Measurements from ENCODE around the gene NNMT. TPM values are rescaled to one million over a fixed set of nuclear protein-coding genes. Genes with fewer than 3 reads are reported as not detected.

The NNMT gene
- total and polyA plus RNA-seq, 2 donors (not counting 3 experiments of a cell fraction or from before 2014, with no cell fraction given): 330 to 454 TPM

DNA sequence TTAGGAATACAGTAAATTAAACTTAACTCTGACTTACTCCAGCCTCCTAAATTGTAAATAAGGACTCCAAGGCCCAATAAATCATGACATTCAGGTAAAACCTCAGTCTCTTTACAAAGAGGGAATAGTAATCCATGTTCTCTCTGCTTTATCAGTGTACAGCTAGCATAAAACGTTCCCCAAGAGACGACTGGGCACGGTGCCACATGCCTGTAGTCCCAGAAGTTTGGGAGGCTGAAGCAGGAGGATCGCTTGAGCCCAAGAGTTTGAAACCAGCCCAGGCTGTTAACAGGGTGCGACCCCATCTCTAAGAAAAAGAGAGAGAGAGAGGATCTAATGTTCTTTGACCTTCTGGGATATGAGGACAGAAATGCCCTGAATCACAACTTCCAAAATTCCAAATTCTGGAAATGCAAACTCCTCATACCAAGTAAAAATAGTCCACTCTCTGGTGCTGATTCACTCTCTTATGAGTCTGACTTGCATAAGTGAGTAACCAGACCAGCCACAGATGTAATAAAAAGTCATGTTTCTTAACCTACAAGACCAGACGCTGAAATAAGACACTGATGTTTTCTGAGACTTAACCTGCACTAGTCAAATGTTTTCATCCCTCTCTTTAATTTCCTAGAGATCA, 25.5 kb downstream of the NNMT start:
- H3K4me1 ChIP-seq (ENCODE audit: control insufficient read depth, extremely low read depth, insufficient read depth, low read length): peaks cover 16% of the 10 kb centered on the region
- DNase-seq (ENCODE audit: low read depth, low spot score) (no peak), FAIRE-seq (no peak)
- no peaks in the 10 kb centered on the region for H3K9me3 ChIP-seq (replicated peaks; ENCODE audit: control insufficient read depth, insufficient read depth, low read length)
- H2AFZ ChIP-seq (ENCODE audit: low read depth, low read length): no peak overlapping the region
- H3K9ac ChIP-seq (replicated peaks; ENCODE audit: extremely low read depth, insufficient read depth, low read length): no peak overlapping the region
- intact Hi-C loops (cut with micrococcal nuclease): no loop called here
- H3K4me3 ChIP-seq (replicated peaks in 1 of 3; ENCODE audit: insufficient read depth in 1 of 3, low read depth in 1 of 3, low read length in 3 of 3): no peak overlapping the region
- no peak overlapping the region for H3K4me2 ChIP-seq (ENCODE audit: insufficient read depth, low read length)
- no peaks in the 10 kb centered on the region for H4K20me1 ChIP-seq (replicated peaks; ENCODE audit: control insufficient read depth, extremely low read depth, insufficient read depth, low read length)
- no peaks in the 10 kb centered on the region for H3K9me1 ChIP-seq (replicated peaks; ENCODE audit: control insufficient read depth, extremely low read depth, insufficient read depth, low read length)
- no peaks in the 10 kb centered on the region for H3K79me2 ChIP-seq (ENCODE audit: control insufficient read depth, insufficient read depth, low read length)
- dilution Hi-C loops (cut with MboI; ENCODE audit: extremely low pct_ligation_motif_present, low sequenced_read_pairs): no loop called here
- H3K36me3 ChIP-seq (ENCODE audit: control insufficient read depth in 2 of 2, extremely low read depth in 1 of 2, insufficient read depth in 2 of 2, low read length in 2 of 2): no peaks in the 10 kb centered on the region
- no TSS peak for BruUV-seq (replicated peaks)
- POLR2A ChIA-PET: no interaction called here
- CTCF ChIA-PET: no interaction called here
- no peaks in the 10 kb centered on the region for H3K27me3 ChIP-seq (ENCODE audit: control insufficient read depth in 2 of 2, insufficient read depth in 2 of 2, low read length in 2 of 2)
- TF ChIP-seq GATA2 (IDR thresholded peaks at IDR 0.05; ENCODE audit: insufficient read depth, insufficient read length, low read depth, low read length) (no peak), FOS (IDR thresholded peaks at IDR 0.05; ENCODE audit: borderline replicate concordance, insufficient read depth, low read length) (no peak)
- TF ChIP-seq, protein P1, sequence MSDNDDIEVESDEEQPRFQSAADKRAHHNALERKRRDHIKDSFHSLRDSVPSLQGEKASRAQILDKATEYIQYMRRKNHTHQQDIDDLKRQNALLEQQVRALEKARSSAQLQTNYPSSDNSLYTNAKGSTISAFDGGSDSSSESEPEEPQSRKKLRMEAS (IDR thresholded peaks at IDR 0.05; ENCODE audit: insufficient read depth, insufficient read length): no peak
- no peak overlapping the region for H3K27ac ChIP-seq (ENCODE audit: insufficient read depth, low read depth, low read length)

GRCh38 chr11:114322934-114323333, 26.7 kb downstream of the NNMT start:
- Histone ChIP-seq H3K4me2 (ENCODE audit: insufficient read depth, low read length) (no peak overlapping the region), H3K9ac (replicated peaks; ENCODE audit: extremely low read depth, insufficient read depth, low read length) (no peak overlapping the region), H2AFZ (ENCODE audit: low read depth, low read length) (no peak overlapping the region), H3K27me3 (ENCODE audit: control insufficient read depth in 2 of 2, insufficient read depth in 2 of 2, low read length in 2 of 2) (no peaks in the 10 kb centered on the region), H3K36me3 (ENCODE audit: control insufficient read depth in 2 of 2, extremely low read depth in 1 of 2, insufficient read depth in 2 of 2, low read length in 2 of 2) (no peaks in the 10 kb centered on the region), H3K9me1 (replicated peaks; ENCODE audit: control insufficient read depth, extremely low read depth, insufficient read depth, low read length) (no peaks in the 10 kb centered on the region), H4K20me1 (replicated peaks; ENCODE audit: control insufficient read depth, extremely low read depth, insufficient read depth, low read length) (no peaks in the 10 kb centered on the region), H3K4me1 (ENCODE audit: control insufficient read depth, extremely low read depth, insufficient read depth, low read length) (peaks cover 10% of the 10 kb centered on the region), H3K79me2 (ENCODE audit: control insufficient read depth, insufficient read depth, low read length) (no peaks in the 10 kb centered on the region), H3K27ac (ENCODE audit: insufficient read depth, low read depth, low read length) (no peak overlapping the region), H3K9me3 (replicated peaks; ENCODE audit: control insufficient read depth, insufficient read depth, low read length) (no peaks in the 10 kb centered on the region), H3K4me3 (replicated peaks in 1 of 3; ENCODE audit: insufficient read depth in 1 of 3, low read depth in 1 of 3, low read length in 3 of 3) (no peak overlapping the region)
- no TSS peak for BruUV-seq (replicated peaks)
- TF ChIP-seq, protein P2, sequence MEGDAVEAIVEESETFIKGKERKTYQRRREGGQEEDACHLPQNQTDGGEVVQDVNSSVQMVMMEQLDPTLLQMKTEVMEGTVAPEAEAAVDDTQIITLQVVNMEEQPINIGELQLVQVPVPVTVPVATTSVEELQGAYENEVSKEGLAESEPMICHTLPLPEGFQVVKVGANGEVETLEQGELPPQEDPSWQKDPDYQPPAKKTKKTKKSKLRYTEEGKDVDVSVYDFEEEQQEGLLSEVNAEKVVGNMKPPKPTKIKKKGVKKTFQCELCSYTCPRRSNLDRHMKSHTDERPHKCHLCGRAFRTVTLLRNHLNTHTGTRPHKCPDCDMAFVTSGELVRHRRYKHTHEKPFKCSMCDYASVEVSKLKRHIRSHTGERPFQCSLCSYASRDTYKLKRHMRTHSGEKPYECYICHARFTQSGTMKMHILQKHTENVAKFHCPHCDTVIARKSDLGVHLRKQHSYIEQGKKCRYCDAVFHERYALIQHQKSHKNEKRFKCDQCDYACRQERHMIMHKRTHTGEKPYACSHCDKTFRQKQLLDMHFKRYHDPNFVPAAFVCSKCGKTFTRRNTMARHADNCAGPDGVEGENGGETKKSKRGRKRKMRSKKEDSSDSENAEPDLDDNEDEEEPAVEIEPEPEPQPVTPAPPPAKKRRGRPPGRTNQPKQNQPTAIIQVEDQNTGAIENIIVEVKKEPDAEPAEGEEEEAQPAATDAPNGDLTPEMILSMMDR (IDR thresholded peaks at IDR 0.05; ENCODE audit: extremely low read depth in 1 of 2, insufficient read depth in 1 of 2, low read depth in 1 of 2, low read length in 2 of 2): no peak
- TF ChIP-seq GATA2 (IDR thresholded peaks at IDR 0.05; ENCODE audit: insufficient read depth, insufficient read length, low read depth, low read length) (no peak), MYC (IDR thresholded peaks at IDR 0.05; ENCODE audit: low read depth, low read length) (no peak), POLR2AphosphoS5 (IDR thresholded peaks at IDR 0.05; ENCODE audit: insufficient read depth, low read depth, low read length) (no peak)
- ChIA-PET POLR2A (no interaction called here), CTCF (interaction anchor here (0.9 to 1.8 kb wide), 3 partner anchors 11 to 25 kb away, joined by 4 to 7 read pairs (median 4); no protein-coding TSS in a partner anchor)
- no peak for DNase-seq (ENCODE audit: low read depth, low spot score)
- intact Hi-C loops (cut with micrococcal nuclease): no loop called here
- dilution Hi-C loops (cut with MboI; ENCODE audit: extremely low pct_ligation_motif_present, low sequenced_read_pairs): no loop called here
- FAIRE-seq: no peak

Data from endothelial cell of umbilical vein (primary cell).